Breast epithelium (tissue), 4 donors: ENCODE measurements around the gene MAMLD1. TPM values are rescaled to one million over a fixed set of nuclear protein-coding genes. Genes with fewer than 3 reads are reported as not detected.

Experiments
- DNase-seq, 2 donors: peaks; one replicate each; pipeline ENCODE4 v3.0.0-alpha.2; 2019; ENCODE audit warnings: low spot score in 2 of 2
- H3K27ac ChIP-seq, 2 donors: fragments of 200-600 bp; sonication (generic) in 1 of 2; one replicate each; pipeline ENCODE4 v1.5.1; 2016 to 2019; ENCODE audit warnings: mild to moderate bottlenecking in 1 of 2
- H3K27me3 ChIP-seq, 2 donors: fragments of 200-600 bp; sonication (generic) in 1 of 2; one replicate each; pipeline versions ENCODE4 v1.5.1 to v1.6.0; 2017 to 2019; ENCODE audit warnings: control low read depth in 1 of 2, mild to moderate bottlenecking in 1 of 2
- H3K36me3 ChIP-seq: fragments of 200-600 bp; one replicate; pipeline ENCODE4 v1.5.1; 2019
- H3K4me1 ChIP-seq, 2 donors: fragments of 200-600 bp; sonication (generic); one replicate each; pipeline ENCODE4 v1.5.1; 2016 to 2019; ENCODE audit warnings: control low read depth in 1 of 2
- H3K4me3 ChIP-seq, 3 donors: fragments of 200-600 bp; sonication (generic); 1 replicate in 2 of 3; 2 replicates in 1 of 3; pipeline ENCODE4 v1.5.1; 2016 to 2019; ENCODE audit warnings: mild to moderate bottlenecking in 3 of 3, moderate library complexity in 2 of 3
- H3K9me3 ChIP-seq, 2 donors: fragments of 200-600 bp; sonication (generic) in 1 of 2; one replicate each; pipeline ENCODE4 v1.5.1; 2016 to 2019; ENCODE audit warnings: control low read depth in 1 of 2
- POLR2A ChIP-seq: fragments of 450-650 bp; IDR thresholded peaks from one replicate; pipeline ENCODE4 v1.6.1; 2016; ENCODE audit warnings: antibody characterized with exemption, mild to moderate bottlenecking, moderate library complexity
- POLR2AphosphoS5 ChIP-seq, 3 donors: sonication (generic); formaldehyde crosslinking; IDR thresholded peaks; one replicate each; pipeline ENCODE4 v1.6.1; 2017; ENCODE audit warnings: antibody characterized with exemption in 3 of 3
- intact Hi-C: fragments of 100-400 bp; cut with DNase I; formaldehyde crosslinking; loops from one replicate; pipeline ENCODE4 v1.15.1; 2023; ENCODE audit warnings: low total_unique reads
- total RNA-seq, 3 donors: library from RNA; depleted of rRNA; stranded (reverse); fragments of >200 nt; gene quantifications; one replicate each; pipeline ENCODE4 v1.1.0, GENCODE V29; 2016
- TF ChIP-seq, protein P1 (sequence below), 3 donors: fragments of 450-650 bp; IDR thresholded peaks; one replicate each; pipeline ENCODE4 v1.5.1; 2016 to 2017; ENCODE audit warnings: antibody characterized with exemption in 3 of 3, mild to moderate bottlenecking in 3 of 3, moderate library complexity in 3 of 3

MAMLD1 gene
- total RNA-seq, 3 donors from 2014 or later: 2.3 to 14.7 (median 2.8) TPM

DNA sequence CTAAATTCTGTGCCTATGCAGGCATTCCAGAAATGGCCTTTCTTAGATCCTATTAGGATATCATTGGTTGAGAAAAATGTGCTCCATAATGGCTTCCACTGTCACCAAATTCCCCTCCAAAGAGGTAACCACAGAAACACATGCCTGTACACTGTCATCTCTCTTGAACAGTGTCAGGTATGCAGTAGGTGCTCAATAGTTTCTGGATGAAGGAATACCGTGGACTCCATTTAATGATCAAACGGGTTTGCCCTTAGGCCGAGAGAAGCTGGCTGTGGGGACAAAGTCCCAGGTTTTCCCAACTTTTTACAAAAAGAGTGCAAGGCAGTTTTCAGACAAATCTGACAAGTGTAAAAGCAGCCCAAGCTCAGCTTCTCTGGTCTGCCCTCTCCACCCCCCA lies 188.8 kb downstream of the MAMLD1 start:
- DNase-seq: no peak
- Histone ChIP-seq H3K36me3 (no peaks in the 10 kb centered on the region), H3K27ac (no peak overlapping the region), H3K27me3 (peaks cover 0 to 22% of the 10 kb centered on the region in 2 donors), H3K4me3 (no peak overlapping the region), H3K9me3 (no peaks in the 10 kb centered on the region), H3K4me1 (no peaks in the 10 kb centered on the region)
- intact Hi-C loops: no loop called here
- TF ChIP-seq, protein P1, sequence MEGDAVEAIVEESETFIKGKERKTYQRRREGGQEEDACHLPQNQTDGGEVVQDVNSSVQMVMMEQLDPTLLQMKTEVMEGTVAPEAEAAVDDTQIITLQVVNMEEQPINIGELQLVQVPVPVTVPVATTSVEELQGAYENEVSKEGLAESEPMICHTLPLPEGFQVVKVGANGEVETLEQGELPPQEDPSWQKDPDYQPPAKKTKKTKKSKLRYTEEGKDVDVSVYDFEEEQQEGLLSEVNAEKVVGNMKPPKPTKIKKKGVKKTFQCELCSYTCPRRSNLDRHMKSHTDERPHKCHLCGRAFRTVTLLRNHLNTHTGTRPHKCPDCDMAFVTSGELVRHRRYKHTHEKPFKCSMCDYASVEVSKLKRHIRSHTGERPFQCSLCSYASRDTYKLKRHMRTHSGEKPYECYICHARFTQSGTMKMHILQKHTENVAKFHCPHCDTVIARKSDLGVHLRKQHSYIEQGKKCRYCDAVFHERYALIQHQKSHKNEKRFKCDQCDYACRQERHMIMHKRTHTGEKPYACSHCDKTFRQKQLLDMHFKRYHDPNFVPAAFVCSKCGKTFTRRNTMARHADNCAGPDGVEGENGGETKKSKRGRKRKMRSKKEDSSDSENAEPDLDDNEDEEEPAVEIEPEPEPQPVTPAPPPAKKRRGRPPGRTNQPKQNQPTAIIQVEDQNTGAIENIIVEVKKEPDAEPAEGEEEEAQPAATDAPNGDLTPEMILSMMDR (IDR thresholded peaks at IDR 0.05): no peak
- no peak for TF ChIP-seq POLR2AphosphoS5 (IDR thresholded peaks at IDR 0.05)

DNA sequence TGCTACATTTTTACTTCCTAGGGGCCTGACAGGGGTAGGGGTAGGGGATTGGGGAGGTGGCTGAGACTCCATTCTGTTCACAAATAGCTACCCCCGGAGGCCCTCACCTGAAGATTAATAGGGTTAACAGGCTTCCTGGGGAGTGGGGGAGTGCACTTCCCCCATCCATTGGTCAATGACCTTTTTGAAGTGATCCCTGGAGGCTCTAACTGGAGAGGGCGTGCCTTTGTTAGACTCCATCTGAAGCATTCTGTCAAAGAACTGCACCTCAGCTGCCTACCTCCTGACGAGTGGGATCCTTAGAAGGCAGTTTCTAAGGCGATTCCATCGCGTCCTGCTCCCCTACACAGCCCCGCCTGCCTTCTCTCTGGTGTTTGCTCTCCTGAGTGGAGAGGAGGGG lies 195.3 kb downstream of the MAMLD1 start:
- Histone ChIP-seq H3K27me3 (peaks cover 0 to 10% of the 10 kb centered on the region in 2 donors), H3K27ac (no peak overlapping the region), H3K9me3 (no peaks in the 10 kb centered on the region), H3K36me3 (no peaks in the 10 kb centered on the region), H3K4me1 (no peaks in the 10 kb centered on the region), H3K4me3 (no peak overlapping the region)
- intact Hi-C loops: no loop called here
- TF ChIP-seq POLR2A: no peak
- TF ChIP-seq, protein P1 (IDR thresholded peaks at IDR 0.05): no peak
- no peak for TF ChIP-seq POLR2AphosphoS5 (IDR thresholded peaks at IDR 0.05)
- DNase-seq: no peak

Other genes with a start within 250 kb of the MAMLD1 start
- gene MTM1, start 205.3 kb downstream of the MAMLD1 start, total RNA-seq: 10 to 100 TPM; 14.7 to 17.3 (median 14.7) TPM